K562 (cell line): Measurements from ENCODE around the gene DLG3. TPM values are rescaled to one million over a fixed set of nuclear protein-coding genes. Genes with fewer than 3 reads are reported as not detected.
A peak's percentile ranks its signal among the peaks of the same experiment; 100 is the strongest.

Source experiments
- ATAC-seq: fragments of 200-7000 bp; cut with Tn5 transposase; 3 replicates; pipeline ENCODE4 v1.9.1; 2020; ENCODE audit warnings: moderate library complexity
- BruUV-seq: library from RNA; stranded (reverse); fragments of 400-500 nt; replicated peaks from 2 replicates; lab custom pipeline; 2021; lab: Mats Ljungman, UMichigan
- CTCF ChIA-PET: fragments of 300-600 bp; formaldehyde crosslinking; extraction: SDS; loops from one replicate; lab custom pipeline; 2021; ENCODE audit warnings: low intra/inter-chr PET ratio; lab: Yijun Ruan, JAX
- POLR2A ChIA-PET: fragments of 300-600, 350-650 bp; sonication (Branson Sonifier 250); formaldehyde crosslinking; extraction: SDS; loops from one replicate; lab custom pipeline; 2021; ENCODE audit warnings: antibody characterized with exemption, inconsistent platforms; lab: Yijun Ruan, JAX
- DNase-seq, 4 experiments: peaks; one replicate each; pipeline versions ENCODE4 v3.0.0 to v3.0.0-alpha.2; 2011 to 2018; ENCODE audit warnings: low spot score in 3 of 4, mixed read lengths in 3 of 4; ENCODE audit errors: extremely low read depth in 1 of 4
- FAIRE-seq: peaks from 2 replicates; lab custom pipeline; 2011; peaks lifted over from hg19 to GRCh38; lab: Jason Lieb, UNC
- H2AFZ ChIP-seq: 2 replicates; pipeline ENCODE4 v1.6.0; 2011; ENCODE audit warnings: low read depth, low read length, control low read depth, inconsistent platforms
- H3K27ac ChIP-seq: fragments of 200-600 bp; 3 replicates; pipeline ENCODE4 v1.8.0; 2011; ENCODE audit warnings: low read depth, mild to moderate bottlenecking, control low read depth, inconsistent platforms, low read length, moderate library complexity, mixed read lengths; ENCODE audit errors: extremely low read depth
- H3K27me3 ChIP-seq, 2 experiments: fragments of 300-600 bp in 1 of 2; 2 replicates in 1 of 2; 3 replicates in 1 of 2; pipeline versions ENCODE4 v1.6.0 to v1.8.0; 2011; ENCODE audit warnings: inconsistent platforms in 2 of 2, low read length in 2 of 2, mild to moderate bottlenecking in 1 of 2, mixed read lengths in 1 of 2, moderate library complexity in 1 of 2; ENCODE audit not compliant: control insufficient read depth in 2 of 2, insufficient read depth in 2 of 2
- H3K36me3 ChIP-seq: fragments of 300-600 bp; 3 replicates; pipeline ENCODE4 v1.8.0; 2011; ENCODE audit warnings: mild to moderate bottlenecking, low read length, inconsistent platforms; ENCODE audit not compliant: control insufficient read depth, insufficient read depth
- H3K4me1 ChIP-seq, 2 experiments: fragments of 200-600 bp in 1 of 2; replicated peaks in 1 of 2; 2 replicates in 1 of 2; 3 replicates in 1 of 2; pipeline versions ENCODE4 v1.5.1 to v1.8.0; 2011; ENCODE audit warnings: inconsistent platforms in 2 of 2, low read length in 2 of 2, mild to moderate bottlenecking in 1 of 2, mixed read lengths in 1 of 2, moderate library complexity in 1 of 2; ENCODE audit not compliant: control insufficient read depth in 2 of 2, insufficient read depth in 2 of 2
- H3K4me2 ChIP-seq: 2 replicates; pipeline ENCODE4 v1.6.1; 2011; ENCODE audit warnings: low read length, control low read depth, inconsistent platforms, mixed read lengths; ENCODE audit not compliant: insufficient read depth
- H3K4me3 ChIP-seq: fragments of 200-600 bp; sonication (generic), shearing (Covaris generic); 2 replicates; pipeline ENCODE4 v1.5.1; 2016; ENCODE audit warnings: control low read depth, inconsistent platforms
- H3K79me2 ChIP-seq: fragments of 200-600 bp; 3 replicates; pipeline ENCODE4 v1.8.0; 2011; ENCODE audit warnings: low read length, inconsistent platforms; ENCODE audit not compliant: control insufficient read depth, insufficient read depth
- H3K9ac ChIP-seq, 2 experiments: 2 replicates each; pipeline versions ENCODE4 v1.6.0 to v1.6.1; 2011; ENCODE audit warnings: low read depth in 2 of 2, low read length in 2 of 2, control low read depth in 1 of 2, inconsistent platforms in 1 of 2, mild to moderate bottlenecking in 1 of 2, mixed read lengths in 1 of 2; ENCODE audit not compliant: insufficient read depth in 1 of 2
- H3K9me1 ChIP-seq: one replicate; pipeline ENCODE4 v1.6.0; 2011; ENCODE audit warnings: inconsistent platforms, mild to moderate bottlenecking, low read length, moderate library complexity; ENCODE audit not compliant: control insufficient read depth, insufficient read depth
- H3K9me3 ChIP-seq: replicated peaks from 2 replicates; pipeline ENCODE4 v1.5.1; 2011; ENCODE audit warnings: low read depth, low read length, inconsistent platforms; ENCODE audit not compliant: control insufficient read depth, insufficient read depth
- H4K20me1 ChIP-seq: replicated peaks from 2 replicates; pipeline ENCODE4 v1.6.1; 2011; ENCODE audit warnings: low read length, inconsistent platforms, mixed read lengths; ENCODE audit not compliant: control insufficient read depth, insufficient read depth
- BHLHE40 ChIP-seq: IDR thresholded peaks from 2 replicates; pipeline ENCODE4 v1.6.1; 2011; ENCODE audit warnings: low read length, improper control_type of control experiment
- CBFA2T3 ChIP-seq: fragments of 450-650 bp; IDR thresholded peaks from 2 replicates; pipeline ENCODE4 v1.6.1; 2017
- CEBPB ChIP-seq: fragments of 450-650 bp; IDR thresholded peaks from 2 replicates; pipeline ENCODE4 v1.6.1; 2016; ENCODE audit warnings: missing genetic modification characterization, missing compliant biosample characterization
- GATA2 ChIP-seq: sonication (generic); formaldehyde crosslinking; IDR thresholded peaks from 2 replicates; pipeline ENCODE4 v1.4.0; 2020; ENCODE audit warnings: mild to moderate bottlenecking, missing genetic modification reagents
- KDM1A ChIP-seq, 2 experiments: fragments of 450-650 bp; IDR thresholded peaks; 2 replicates each; pipeline ENCODE4 v1.6.1; 2016; ENCODE audit warnings: mild to moderate bottlenecking in 2 of 2
- MECOM ChIP-seq: fragments of 250-450 bp; sonication (Bioruptor Pico); IDR thresholded peaks from 2 replicates; pipeline ENCODE4 v1.8.0; 2022; ENCODE audit warnings: inconsistent platforms
- MEF2A ChIP-seq: IDR thresholded peaks from 2 replicates; pipeline ENCODE4 v1.6.1; 2011; ENCODE audit warnings: low read depth, mild to moderate bottlenecking, low read length, moderate library complexity; ENCODE audit not compliant: control insufficient read depth
- NCOR1 ChIP-seq: fragments of 450-650 bp; IDR thresholded peaks from 2 replicates; pipeline ENCODE4 v1.6.1; 2016; ENCODE audit warnings: mild to moderate bottlenecking, moderate library complexity
- RAD51 ChIP-seq: fragments of 450-650 bp; IDR thresholded peaks from 2 replicates; pipeline ENCODE4 v1.7.1; 2016; ENCODE audit warnings: low read depth, mild to moderate bottlenecking, borderline replicate concordance
- RBBP5 ChIP-seq: fragments of 200-600 bp; sonication (generic); IDR thresholded peaks from 2 replicates; pipeline ENCODE4 v1.6.1; 2012; ENCODE audit warnings: borderline replicate concordance, mild to moderate bottlenecking, low read length, control low read depth, inconsistent platforms; ENCODE audit not compliant: insufficient read depth, poor library complexity, severe bottlenecking
- SMARCB1 ChIP-seq: IDR thresholded peaks from 2 replicates; pipeline ENCODE4 v1.6.1; 2011; ENCODE audit warnings: improper control_type of control experiment, low read depth; ENCODE audit not compliant: insufficient read length
- TBP ChIP-seq: optimal IDR thresholded peaks from 2 replicates; pipeline ENCODE3; 2011; ENCODE audit warnings: low read depth, low read length, improper control_type of control experiment
- ZNF165 ChIP-seq: fragments of 250-450 bp; sonication (Bioruptor Pico); IDR thresholded peaks from 2 replicates; pipeline ENCODE4 v1.4.0; 2020; ENCODE audit warnings: borderline replicate concordance
- ZNF316 ChIP-seq: fragments of 450-650 bp; IDR thresholded peaks from 2 replicates; pipeline ENCODE4 v1.6.1; 2016
- ZNF644 ChIP-seq: fragments of 200-800 bp; sonication (Bioruptor generic); IDR thresholded peaks from 2 replicates; pipeline ENCODE4 v1.6.1; 2016; ENCODE audit warnings: low read depth, missing genetic modification characterization, missing compliant biosample characterization
- WGBS: fragments of 100-300 bp; shearing (Covaris generic); methylation state at CpG from one replicate; pipeline ENCODE4 v1.1.6; 2016; ENCODE audit warnings: low coverage, mixed read lengths; ENCODE audit not compliant: insufficient coverage; ENCODE audit errors: missing lambda C conversion rate; 5-methylcytosine and 5-hydroxymethylcytosine counted together
- in situ Hi-C: fragments of 300-500 bp; cut with MboI; formaldehyde crosslinking; loops from 4 replicates; pipeline ENCODE4 v1.15.0; 2018; ENCODE audit warnings: inconsistent platforms, mixed read lengths
- intact Hi-C: fragments of 100-400 bp; cut with micrococcal nuclease; formaldehyde crosslinking; loops from 2 replicates; pipeline ENCODE4 v1.14.2; 2022
- polyA plus RNA-seq, 8 experiments: library from polyadenylated mRNA; depleted of rRNA in 4 of 8; stranded (reverse) in 5 of 8; unstranded in 3 of 8; fragments of >200 nt; fragmentation: Nextera tagmentation in 2 of 8; fragmentation: Illumina TruSeq in 1 of 8; extraction: Ambion mirVana in 2 of 8; extraction: Trizol in 1 of 8; gene quantifications; 2 replicates each; pipeline versions ENCODE4 v1.2.1 to v1.2.3, GENCODE V29; 2011 to 2014; ENCODE audit warnings: inconsistent platforms in 1 of 8, missing spikeins in 1 of 8
- total RNA-seq, 7 experiments: library from RNA; depleted of rRNA in 6 of 7; stranded (reverse); fragments of >200 nt in 6 of 7; fragmentation: Illumina TruSeq in 2 of 7; extraction: Trizol in 2 of 7; gene quantifications; 2 replicates each; pipeline versions ENCODE4 v1.2.1 to v1.2.3, GENCODE V29; 2011 to 2021; ENCODE audit warnings: low replicate concordance in 1 of 7
- TF ChIP-seq, protein P1 (sequence below): sonication (generic); formaldehyde crosslinking; IDR thresholded peaks from 2 replicates; pipeline ENCODE4 v1.8.0; 2023; ENCODE audit warnings: mild to moderate bottlenecking, missing genetic modification reagents
- TF ChIP-seq, protein P2 (sequence below): fragments of 250-450 bp; sonication (Bioruptor Pico); IDR thresholded peaks from 2 replicates; pipeline ENCODE4 v1.5.0; 2021

Gene DLG3
- total and polyA plus RNA-seq, 9 of the 15 experiments (the other 6 are each of a cell fraction or from before 2014, with no cell fraction given), result 3.1 to 15.7 (median 8.8) TPM

DNA sequence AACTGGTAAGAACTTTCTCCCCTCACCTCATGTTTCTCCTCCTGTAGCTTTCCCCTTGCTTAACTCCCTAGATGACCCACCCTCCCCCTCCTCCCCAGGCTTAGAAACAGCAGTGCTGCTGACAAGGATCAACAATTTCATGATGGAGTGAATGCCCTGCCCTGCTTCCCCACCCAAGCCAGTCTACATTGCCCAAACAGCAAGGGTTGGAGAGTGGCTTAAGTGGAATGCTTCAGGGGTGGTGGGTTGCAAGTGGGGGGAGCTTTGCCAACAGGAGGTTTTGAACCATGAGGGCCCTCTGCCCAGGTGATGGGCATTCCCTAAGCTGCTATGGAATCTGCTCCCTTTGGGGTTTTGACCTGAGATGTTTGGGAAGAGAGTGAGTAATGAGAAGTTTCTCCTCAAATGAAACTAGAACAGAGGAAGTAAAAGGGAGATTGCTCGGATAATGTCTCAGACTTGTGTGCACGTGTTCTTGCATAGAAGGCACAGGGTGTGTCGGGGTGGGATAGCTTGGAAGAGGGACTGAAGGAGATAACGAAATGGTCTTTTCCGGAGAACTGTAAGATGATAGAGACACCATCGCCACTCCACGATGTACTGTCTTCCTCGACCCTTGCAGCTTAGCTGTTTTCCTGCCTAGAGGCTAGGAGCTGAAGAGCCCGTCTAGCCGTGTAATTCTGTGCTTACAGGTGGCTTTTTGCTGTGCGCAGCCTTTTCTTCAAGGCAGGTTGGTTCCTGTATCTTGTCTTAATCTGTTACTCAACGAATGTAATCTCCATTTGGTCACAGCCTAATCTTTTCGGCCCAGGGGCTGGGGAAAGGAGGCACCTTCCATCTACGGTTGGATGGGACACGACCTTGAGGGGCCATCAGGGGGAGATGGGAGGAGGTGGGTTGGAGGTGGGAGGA lies 11.4 kb upstream of the DLG3 start:
- DNase-seq, result peak in 2 of 4 experiments; percentile 30 to 33
- in situ Hi-C loops (no loop called here), intact Hi-C loops (loop anchor here (1.0 to 10.0 kb wide), 3 partner anchors 168 to 398 kb away; partner anchors contain the start of genes ARR3 and P2RY4)
- POLR2A ChIA-PET, result interaction anchor here (1.0 to 1.4 kb wide), 3 partner anchors 10 to 300 kb away, joined by 3 to 4 read pairs (median 4); partner anchors contain the start of genes GDPD2 and IGBP1
- Histone ChIP-seq H3K9me1 (peaks cover 2% of the 10 kb centered on the region), H3K4me3 (peak overlapping the region; percentile 75), H3K36me3 (no peaks in the 10 kb centered on the region), H3K79me2 (no peaks in the 10 kb centered on the region), H3K4me2 (peak overlapping the region; percentile 99), H3K27me3 (peaks cover 2 to 11% of the 10 kb centered on the region in 2 experiments; a peak in 2 of 5 replicates), H2AFZ (peak overlapping the region; percentile 99), H4K20me1 (no peaks in the 10 kb centered on the region), H3K9ac (peak overlapping the region; percentile 62 to 93; a peak in 3 of 4 replicates), H3K27ac (peak overlapping the region; percentile 45; the same call in 2 of the 3 replicates), H3K4me1 (peaks cover 12 to 16% of the 10 kb centered on the region in 2 experiments; a peak in 4 of 5 replicates), H3K9me3 (no peaks in the 10 kb centered on the region)
- CTCF ChIA-PET, result interaction anchor here (1.2 kb wide), 1 partner anchor 159 kb away, joined by 3 read pairs; no protein-coding TSS in a partner anchor
- peak; percentile 56 for FAIRE-seq
- 4% methylated on average over 15 of the region's 15 CpGs for WGBS
- TSS peak; percentile 55 for BruUV-seq
- peak; percentile 2; the same call in 1 of the 3 replicates for ATAC-seq
- TF ChIP-seq GATA2 (0 out of 2 replicates have a peak, but pooled peaks have one; percentile 5), NCOR1 (peak; percentile 16; the same call in 1 of the 2 replicates), RAD51 (no peak), CEBPB (tag) (no peak), ZNF316 (0 out of 2 replicates have a peak, but pooled peaks have one; percentile 15), MEF2A (no peak), SMARCB1 (no peak), ZNF165 (CRISPR knock-in tag) (no peak), TBP (no peak), MECOM (CRISPR knock-in tag) (no peak), RBBP5 (no peak), CBFA2T3 (0 out of 2 replicates have a peak, but pooled peaks have one; percentile 29), KDM1A (IDR thresholded peaks at IDR 0.05) (0 out of 4 replicates have a peak, but pooled peaks of 1 of the 2 experiments have one; percentile 11), BHLHE40 (peak; percentile 44; the same call in 1 of the 2 replicates), ZNF644 (tag) (no peak)
- TF ChIP-seq, protein P1, sequence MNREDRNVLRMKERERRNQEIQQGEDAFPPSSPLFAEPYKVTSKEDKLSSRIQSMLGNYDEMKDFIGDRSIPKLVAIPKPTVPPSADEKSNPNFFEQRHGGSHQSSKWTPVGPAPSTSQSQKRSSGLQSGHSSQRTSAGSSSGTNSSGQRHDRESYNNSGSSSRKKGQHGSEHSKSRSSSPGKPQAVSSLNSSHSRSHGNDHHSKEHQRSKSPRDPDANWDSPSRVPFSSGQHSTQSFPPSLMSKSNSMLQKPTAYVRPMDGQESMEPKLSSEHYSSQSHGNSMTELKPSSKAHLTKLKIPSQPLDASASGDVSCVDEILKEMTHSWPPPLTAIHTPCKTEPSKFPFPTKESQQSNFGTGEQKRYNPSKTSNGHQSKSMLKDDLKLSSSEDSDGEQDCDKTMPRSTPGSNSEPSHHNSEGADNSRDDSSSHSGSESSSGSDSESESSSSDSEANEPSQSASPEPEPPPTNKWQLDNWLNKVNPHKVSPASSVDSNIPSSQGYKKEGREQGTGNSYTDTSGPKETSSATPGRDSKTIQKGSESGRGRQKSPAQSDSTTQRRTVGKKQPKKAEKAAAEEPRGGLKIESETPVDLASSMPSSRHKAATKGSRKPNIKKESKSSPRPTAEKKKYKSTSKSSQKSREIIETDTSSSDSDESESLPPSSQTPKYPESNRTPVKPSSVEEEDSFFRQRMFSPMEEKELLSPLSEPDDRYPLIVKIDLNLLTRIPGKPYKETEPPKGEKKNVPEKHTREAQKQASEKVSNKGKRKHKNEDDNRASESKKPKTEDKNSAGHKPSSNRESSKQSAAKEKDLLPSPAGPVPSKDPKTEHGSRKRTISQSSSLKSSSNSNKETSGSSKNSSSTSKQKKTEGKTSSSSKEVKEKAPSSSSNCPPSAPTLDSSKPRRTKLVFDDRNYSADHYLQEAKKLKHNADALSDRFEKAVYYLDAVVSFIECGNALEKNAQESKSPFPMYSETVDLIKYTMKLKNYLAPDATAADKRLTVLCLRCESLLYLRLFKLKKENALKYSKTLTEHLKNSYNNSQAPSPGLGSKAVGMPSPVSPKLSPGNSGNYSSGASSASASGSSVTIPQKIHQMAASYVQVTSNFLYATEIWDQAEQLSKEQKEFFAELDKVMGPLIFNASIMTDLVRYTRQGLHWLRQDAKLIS (CRISPR knock-in tag), result 0 out of 2 replicates have a peak, but pooled peaks have one; percentile 47
- TF ChIP-seq, protein P2, sequence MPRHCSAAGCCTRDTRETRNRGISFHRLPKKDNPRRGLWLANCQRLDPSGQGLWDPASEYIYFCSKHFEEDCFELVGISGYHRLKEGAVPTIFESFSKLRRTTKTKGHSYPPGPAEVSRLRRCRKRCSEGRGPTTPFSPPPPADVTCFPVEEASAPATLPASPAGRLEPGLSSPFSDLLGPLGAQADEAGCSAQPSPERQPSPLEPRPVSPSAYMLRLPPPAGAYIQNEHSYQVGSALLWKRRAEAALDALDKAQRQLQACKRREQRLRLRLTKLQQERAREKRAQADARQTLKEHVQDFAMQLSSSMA (CRISPR knock-in tag), result no peak
